Epithelial cell of proximal tubule (primary cell): ENCODE data around the gene IFNG-AS1. TPM values are rescaled to one million over a fixed set of nuclear protein-coding genes. Genes with fewer than 3 reads are reported as not detected.

ENCODE experiments used
- DNase-seq: peaks from one replicate; pipeline ENCODE4 v3.0.0-alpha.2; 2011; ENCODE audit warnings: low read depth
- H3K4me3 ChIP-seq: 2 replicates; pipeline ENCODE4 v1.5.1; 2011; ENCODE audit warnings: low read depth, mild to moderate bottlenecking, low read length
- CTCF ChIP-seq: conservative IDR thresholded peaks from 2 replicates; pipeline ENCODE4 v1.5.1; 2012; ENCODE audit warnings: low read depth, mild to moderate bottlenecking, low read length
- total RNA-seq: library from RNA; depleted of rRNA; stranded (reverse); fragments of >200 nt; gene quantifications from 2 replicates; pipeline ENCODE4 v1.2.3, GENCODE V29; 2015

The IFNG-AS1 gene
- total RNA-seq, 1 donor from 2014 or later: not detected

- no peak overlapping the region for H3K4me3 ChIP-seq
- DNase-seq: peak; percentile 9
- TF ChIP-seq CTCF: peak; percentile 71
These were observed 12.5 kb downstream of the IFNG-AS1 start for GRCh38 chr12:68001486-68002466.

GRCh38 chr12:68003777-68004176 is 14.5 kb downstream of the IFNG-AS1 start:
- no peak for TF ChIP-seq CTCF
- H3K4me3 ChIP-seq: no peak overlapping the region
- DNase-seq: no peak

- no peak for TF ChIP-seq CTCF
- H3K4me3 ChIP-seq: no peak overlapping the region
- peak; percentile 3 for DNase-seq
These were observed 17.8 kb downstream of the IFNG-AS1 start for GRCh38 chr12:68007033-68007432.

GRCh38 chr12:68007466-68007865 is 18.2 kb downstream of the IFNG-AS1 start:
- H3K4me3 ChIP-seq: no peak overlapping the region
- no peak for DNase-seq
- no peak for TF ChIP-seq CTCF

- no peak for TF ChIP-seq CTCF
- H3K4me3 ChIP-seq: no peak overlapping the region
- DNase-seq: no peak
These were observed 22.1 kb downstream of the IFNG-AS1 start for GRCh38 chr12:68011206-68011881.

GRCh38 chr12:68011882-68012207 is 22.6 kb downstream of the IFNG-AS1 start:
- TF ChIP-seq CTCF: no peak
- DNase-seq: no peak
- no peak overlapping the region for H3K4me3 ChIP-seq
